Neural progenitor cell (in vitro differentiated cells): ENCODE data around the gene SH3BGRL.

Experiments
- EZH2 ChIP-seq: fragments of 200-600 bp; sonication (generic); IDR thresholded peaks from 2 replicates; pipeline ENCODE4 v1.6.1; 2017; ENCODE audit warnings: antibody characterized with exemption, mild to moderate bottlenecking, moderate library complexity
- TF ChIP-seq, protein P1 (sequence below): fragments of 200-600 bp; sonication (generic); IDR thresholded peaks from 2 replicates; pipeline ENCODE4 v1.5.1; 2017; ENCODE audit warnings: antibody characterized with exemption, mild to moderate bottlenecking

DNA sequence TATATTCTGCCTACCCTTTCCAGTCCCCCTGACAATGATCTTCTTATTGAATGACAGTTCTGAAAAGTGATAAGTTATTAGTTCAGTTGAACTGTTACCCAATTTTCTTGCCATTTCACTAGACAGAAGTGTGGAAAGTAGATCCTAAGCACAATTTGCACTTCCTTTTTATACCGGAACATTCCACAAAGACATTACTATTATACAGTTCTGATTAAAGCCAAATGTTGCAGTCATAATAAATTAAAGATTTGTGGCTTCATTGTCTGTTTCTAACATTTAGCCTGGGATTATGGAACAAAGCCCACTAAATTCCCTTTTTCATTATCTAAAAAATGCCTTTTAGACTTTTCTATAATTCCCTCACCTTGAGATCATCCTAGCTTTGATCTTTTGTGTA is 13.8 kb downstream of the SH3BGRL start:
- TF ChIP-seq, protein P1, sequence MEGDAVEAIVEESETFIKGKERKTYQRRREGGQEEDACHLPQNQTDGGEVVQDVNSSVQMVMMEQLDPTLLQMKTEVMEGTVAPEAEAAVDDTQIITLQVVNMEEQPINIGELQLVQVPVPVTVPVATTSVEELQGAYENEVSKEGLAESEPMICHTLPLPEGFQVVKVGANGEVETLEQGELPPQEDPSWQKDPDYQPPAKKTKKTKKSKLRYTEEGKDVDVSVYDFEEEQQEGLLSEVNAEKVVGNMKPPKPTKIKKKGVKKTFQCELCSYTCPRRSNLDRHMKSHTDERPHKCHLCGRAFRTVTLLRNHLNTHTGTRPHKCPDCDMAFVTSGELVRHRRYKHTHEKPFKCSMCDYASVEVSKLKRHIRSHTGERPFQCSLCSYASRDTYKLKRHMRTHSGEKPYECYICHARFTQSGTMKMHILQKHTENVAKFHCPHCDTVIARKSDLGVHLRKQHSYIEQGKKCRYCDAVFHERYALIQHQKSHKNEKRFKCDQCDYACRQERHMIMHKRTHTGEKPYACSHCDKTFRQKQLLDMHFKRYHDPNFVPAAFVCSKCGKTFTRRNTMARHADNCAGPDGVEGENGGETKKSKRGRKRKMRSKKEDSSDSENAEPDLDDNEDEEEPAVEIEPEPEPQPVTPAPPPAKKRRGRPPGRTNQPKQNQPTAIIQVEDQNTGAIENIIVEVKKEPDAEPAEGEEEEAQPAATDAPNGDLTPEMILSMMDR, result no peak
- no peak for TF ChIP-seq EZH2
